IMR-90 (cell line): ENCODE measurements around the gene SEMA4D. TPM values are rescaled to one million over a fixed set of nuclear protein-coding genes. Genes with fewer than 3 reads are reported as not detected.

Experiments used
- ATAC-seq: fragments of 200-7000 bp; cut with Tn5 transposase; 2 replicates; pipeline ENCODE4 v1.9.1; 2020; ENCODE audit warnings: low read depth, mild to moderate bottlenecking, moderate library complexity
- BruUV-seq: library from RNA; stranded (reverse); fragments of 400-500 nt; replicated peaks from 2 replicates; lab custom pipeline; 2021; lab: Mats Ljungman, UMichigan
- CTCF ChIA-PET: fragments of 300-600 bp; formaldehyde crosslinking; extraction: SDS; loops from one replicate; lab custom pipeline; 2021; ENCODE audit warnings: antibody characterized with exemption; lab: Yijun Ruan, JAX
- POLR2A ChIA-PET: fragments of 300-600 bp; sonication (Branson Sonifier 250); formaldehyde crosslinking; loops from one replicate; lab custom pipeline; 2022; ENCODE audit warnings: antibody characterized with exemption; ENCODE audit not compliant: unreplicated experiment; lab: Charles Lee
- DNase-seq: peaks from one replicate; pipeline ENCODE4 v3.0.0; 2013
- H2AFZ ChIP-seq: replicated peaks from 2 replicates; pipeline ENCODE3; 2013; ENCODE audit warnings: low read length, mild to moderate bottlenecking; ENCODE audit not compliant: poor library complexity
- H2AK5ac ChIP-seq: 2 replicates; pipeline ENCODE4 v1.6.1; 2013; ENCODE audit warnings: low read depth, low read length, inconsistent platforms
- H2AK9ac ChIP-seq: replicated peaks from 2 replicates; pipeline ENCODE3; 2013; ENCODE audit warnings: mild to moderate bottlenecking, low read depth, low read length, moderate library complexity; ENCODE audit not compliant: poor library complexity
- H2BK120ac ChIP-seq: 2 replicates; pipeline ENCODE4 v1.6.1; 2013; ENCODE audit warnings: low read depth, low read length, inconsistent platforms
- H2BK15ac ChIP-seq: 3 replicates; pipeline ENCODE4 v1.6.1; 2013; ENCODE audit warnings: low read depth, low read length, inconsistent platforms
- H2BK20ac ChIP-seq: 2 replicates; pipeline ENCODE4 v1.6.1; 2013; ENCODE audit warnings: low read depth, mild to moderate bottlenecking, inconsistent platforms, low read length, moderate library complexity
- H2BK5ac ChIP-seq: 2 replicates; pipeline ENCODE4 v1.6.1; 2013; ENCODE audit warnings: mild to moderate bottlenecking, low read depth, low read length, inconsistent platforms; ENCODE audit not compliant: poor library complexity, severe bottlenecking
- H3K14ac ChIP-seq: replicated peaks from 2 replicates; pipeline ENCODE4 v1.6.1; 2013; ENCODE audit warnings: low read depth, low read length, inconsistent platforms
- H3K18ac ChIP-seq: 2 replicates; pipeline ENCODE4 v1.6.1; 2013; ENCODE audit warnings: low read depth, low read length, control low read depth
- H3K23ac ChIP-seq: 2 replicates; pipeline ENCODE4 v1.6.1; 2013; ENCODE audit warnings: low read depth, low read length, inconsistent platforms
- H3K27ac ChIP-seq: 2 replicates; pipeline ENCODE4 v1.5.1; 2013; ENCODE audit warnings: mild to moderate bottlenecking, control low read depth, low read length; ENCODE audit not compliant: insufficient read depth
- H3K27me3 ChIP-seq: 2 replicates; pipeline ENCODE4 v1.6.1; 2013; ENCODE audit warnings: low read length; ENCODE audit not compliant: control insufficient read depth, insufficient read depth
- H3K36me3 ChIP-seq: 2 replicates; pipeline ENCODE4 v1.6.1; 2013; ENCODE audit warnings: low read length, mixed read lengths; ENCODE audit not compliant: control insufficient read depth, insufficient read depth
- H3K4ac ChIP-seq: 2 replicates; pipeline ENCODE4 v1.6.1; 2013; ENCODE audit warnings: low read depth, low read length, inconsistent platforms
- H3K4me1 ChIP-seq: 2 replicates; pipeline ENCODE4 v1.6.1; 2013; ENCODE audit warnings: low read length, mixed read lengths; ENCODE audit not compliant: control insufficient read depth, insufficient read depth
- H3K4me2 ChIP-seq: 2 replicates; pipeline ENCODE4 v1.6.1; 2013; ENCODE audit warnings: low read depth, mild to moderate bottlenecking, control low read depth, low read length, moderate library complexity
- H3K4me3 ChIP-seq: 2 replicates; pipeline ENCODE4 v1.5.1; 2013; ENCODE audit warnings: low read depth, mild to moderate bottlenecking, control low read depth, low read length, moderate library complexity; ENCODE audit not compliant: insufficient read depth
- H3K56ac ChIP-seq: 2 replicates; pipeline ENCODE4 v1.6.1; 2013; ENCODE audit warnings: low read length, inconsistent platforms; ENCODE audit not compliant: insufficient read depth; ENCODE audit errors: extremely low read depth
- H3K79me1 ChIP-seq, 2 experiments: 2 replicates each; pipeline ENCODE4 v1.6.1; 2013; ENCODE audit warnings: low read length in 2 of 2, inconsistent platforms in 1 of 2, low read depth in 1 of 2
- H3K9ac ChIP-seq: 2 replicates; pipeline ENCODE4 v1.6.1; 2013; ENCODE audit warnings: low read depth, low read length, control low read depth
- H3K9me1 ChIP-seq: 2 replicates; pipeline ENCODE4 v1.6.1; 2013; ENCODE audit warnings: low read length, inconsistent platforms; ENCODE audit not compliant: insufficient read depth
- H3K9me3 ChIP-seq: 2 replicates; pipeline ENCODE4 v1.6.1; 2013; ENCODE audit warnings: low read length; ENCODE audit not compliant: control insufficient read depth, insufficient read depth
- H4K20me1 ChIP-seq: 2 replicates; pipeline ENCODE4 v1.6.1; 2013; ENCODE audit warnings: low read length, inconsistent platforms; ENCODE audit not compliant: insufficient read depth
- H4K5ac ChIP-seq: 2 replicates; pipeline ENCODE4 v1.6.1; 2013; ENCODE audit warnings: mild to moderate bottlenecking, low read depth, low read length, control low read depth
- H4K8ac ChIP-seq, 2 experiments: 2 replicates each; pipeline ENCODE4 v1.6.1; 2013; ENCODE audit warnings: low read depth in 2 of 2, low read length in 2 of 2, control low read depth in 1 of 2, inconsistent platforms in 1 of 2
- H4K91ac ChIP-seq: 2 replicates; pipeline ENCODE4 v1.6.1; 2013; ENCODE audit warnings: low read depth, low read length, inconsistent platforms; ENCODE audit not compliant: insufficient read depth
- BHLHE40 ChIP-seq: fragments of 150-350 bp; IDR thresholded peaks from 2 replicates; pipeline ENCODE4 v1.6.1; 2016; ENCODE audit warnings: mild to moderate bottlenecking, low read depth, low read length
- CEBPB ChIP-seq: IDR thresholded peaks from 2 replicates; pipeline ENCODE4 v1.6.1; 2012; ENCODE audit warnings: low read depth, low read length, improper control_type of control experiment
- CHD1 ChIP-seq: IDR thresholded peaks from 2 replicates; pipeline ENCODE4 v1.6.1; 2012; ENCODE audit warnings: low read depth, low read length, improper control_type of control experiment
- MAFK ChIP-seq: IDR thresholded peaks from 2 replicates; pipeline ENCODE4 v1.6.1; 2012; ENCODE audit warnings: low read depth, low read length, improper control_type of control experiment
- MAZ ChIP-seq: IDR thresholded peaks from 2 replicates; pipeline ENCODE4 v1.6.1; 2012; ENCODE audit warnings: low read depth, mild to moderate bottlenecking, low read length, improper control_type of control experiment, moderate library complexity, borderline replicate concordance
- MXI1 ChIP-seq: IDR thresholded peaks from 2 replicates; pipeline ENCODE4 v1.6.1; 2012; ENCODE audit warnings: low read depth, mild to moderate bottlenecking, low read length, moderate library complexity, borderline replicate concordance
- NFE2L2 ChIP-seq: fragments of 150-350 bp; IDR thresholded peaks from 2 replicates; pipeline ENCODE4 v1.6.1; 2016; ENCODE audit warnings: low read depth, mild to moderate bottlenecking, low read length
- RAD21 ChIP-seq: IDR thresholded peaks from 2 replicates; pipeline ENCODE4 v1.6.1; 2012; ENCODE audit warnings: low read length, improper control_type of control experiment
- RFX5 ChIP-seq: IDR thresholded peaks from 2 replicates; pipeline ENCODE4 v1.8.0; 2012; ENCODE audit warnings: low read depth, mild to moderate bottlenecking, low read length, moderate library complexity
- SMC3 ChIP-seq: fragments of 150-350 bp; IDR thresholded peaks from 2 replicates; pipeline ENCODE4 v1.6.1; 2016; ENCODE audit warnings: low read depth, mild to moderate bottlenecking, antibody characterized with exemption, low read length, moderate library complexity
- WGBS, 2 experiments: methylation state at CpG; one replicate each; pipeline versions ENCODE4 v1.1.5 to v1.1.7; 2013; ENCODE audit warnings: missing lambda C conversion rate in 2 of 2; ENCODE audit not compliant: insufficient read length in 1 of 2; ENCODE audit errors: extremely low coverage in 2 of 2; 5-methylcytosine and 5-hydroxymethylcytosine counted together
- dilution Hi-C: fragments of 300-500 bp; cut with HindIII; formaldehyde crosslinking; loops from one replicate; pipeline ENCODE4 v1.14.3; 2018; ENCODE audit warnings: low sequenced_read_pairs; ENCODE audit not compliant: unreplicated experiment
- in situ Hi-C: fragments of 300-500 bp; cut with MboI; formaldehyde crosslinking; loops from 3 replicates; pipeline ENCODE4 v1.14.3; 2019; ENCODE audit warnings: low sequenced_read_pairs, inconsistent platforms, mixed read lengths
- intact Hi-C: fragments of 100-400 bp; cut with micrococcal nuclease; formaldehyde crosslinking; loops from 2 replicates; pipeline ENCODE4 v1.10.0; 2022
- polyA plus RNA-seq, 3 experiments: library from polyadenylated mRNA; depleted of rRNA; stranded (reverse); fragments of >200 nt; gene quantifications; 2 replicates each; pipeline ENCODE4 v1.2.3, GENCODE V29; 2012; ENCODE audit warnings: low replicate concordance in 1 of 3
- total RNA-seq: library from RNA; depleted of rRNA; stranded (reverse); fragments of >200 nt; gene quantifications from 2 replicates; pipeline ENCODE4 v1.2.3, GENCODE V29; 2012
- TF ChIP-seq, protein P1 (sequence below): fragments of 150-350 bp; IDR thresholded peaks from 2 replicates; pipeline ENCODE4 v1.6.1; 2016; ENCODE audit warnings: low read depth, mild to moderate bottlenecking, low read length, moderate library complexity, borderline replicate concordance
- TF ChIP-seq, protein P2 (sequence below): fragments of 150-350 bp; IDR thresholded peaks from 2 replicates; pipeline ENCODE4 v1.6.1; 2017; ENCODE audit warnings: mild to moderate bottlenecking, antibody characterized with exemption, low read length, low read depth

Gene SEMA4D
- total and polyA plus RNA-seq, 2 of the 4 experiments (the other 2 are of a cell fraction) = 0.90 to 1.5 TPM

DNA sequence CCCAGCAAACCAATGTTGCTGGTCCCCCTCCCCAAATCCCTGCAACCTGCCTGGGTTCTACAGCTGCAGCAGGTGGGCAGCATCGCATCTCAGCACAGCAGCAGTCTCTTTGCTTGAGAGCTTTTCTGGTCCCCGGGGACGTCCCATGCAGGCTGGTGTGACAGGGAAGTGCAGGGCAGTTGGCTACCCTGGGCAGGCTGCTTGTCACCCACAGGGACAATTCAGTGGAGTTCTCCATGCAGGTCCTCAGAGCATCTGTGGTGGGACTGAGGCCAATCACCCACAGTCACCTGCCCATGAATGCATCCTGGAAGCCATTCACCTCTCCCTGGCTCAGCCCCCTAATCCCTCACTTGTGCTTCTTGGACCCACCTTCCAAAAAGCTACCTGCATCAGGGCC, 43.9 kb upstream of the SEMA4D start:
- Histone ChIP-seq H3K36me3 (no peaks in the 10 kb centered on the region), H4K20me1 (no peaks in the 10 kb centered on the region)

More for the DNA sequence above, 43.9 kb upstream of the SEMA4D start:
- CTCF ChIA-PET = no interaction called here
- dilution Hi-C loops = no loop called here
- Histone ChIP-seq H3K9me1 (0 out of 2 replicates have a peak, but pooled peaks cover 3% of the 10 kb centered on the region), H2BK120ac (no peak overlapping the region), H4K8ac (no peak overlapping the region), H3K56ac (no peak overlapping the region), H2AK5ac (no peak overlapping the region), H2BK20ac (no peak overlapping the region), H3K4me3 (no peak overlapping the region), H3K4ac (no peak overlapping the region), H2AFZ (no peak overlapping the region), H4K5ac (no peak overlapping the region), H2BK5ac (no peak overlapping the region), H2AK9ac (no peak overlapping the region), H3K9ac (no peak overlapping the region), H3K27ac (no peak overlapping the region), H3K4me1 (no peaks in the 10 kb centered on the region), H3K27me3 (peaks cover 11% of the 10 kb centered on the region; the same call in 1 of the 2 replicates), H2BK15ac (no peak overlapping the region), H4K91ac (no peak overlapping the region), H3K9me3 (peaks cover 4% of the 10 kb centered on the region), H3K14ac (no peak overlapping the region), H3K4me2 (no peak overlapping the region), H3K23ac (no peak overlapping the region), H3K79me1 (no peaks in the 10 kb centered on the region), H3K18ac (no peak overlapping the region)
- no TSS peak for BruUV-seq
- POLR2A ChIA-PET = no interaction called here
- WGBS, 2 experiments = 57% methylated on average over 3 of the region's 3 CpGs; no CpG with 5 or more reads in 1 of the 2 experiments
- in situ Hi-C loops = no loop called here
- DNase-seq (no peak), ATAC-seq (no peak)
- intact Hi-C loops = no loop called here
- TF ChIP-seq MAFK (no peak), MXI1 (no peak), CEBPB (no peak), MAZ (no peak), CHD1 (no peak), NFE2L2 (no peak), RAD21 (no peak), BHLHE40 (no peak), RFX5 (no peak), SMC3 (no peak)
- TF ChIP-seq, protein P1, sequence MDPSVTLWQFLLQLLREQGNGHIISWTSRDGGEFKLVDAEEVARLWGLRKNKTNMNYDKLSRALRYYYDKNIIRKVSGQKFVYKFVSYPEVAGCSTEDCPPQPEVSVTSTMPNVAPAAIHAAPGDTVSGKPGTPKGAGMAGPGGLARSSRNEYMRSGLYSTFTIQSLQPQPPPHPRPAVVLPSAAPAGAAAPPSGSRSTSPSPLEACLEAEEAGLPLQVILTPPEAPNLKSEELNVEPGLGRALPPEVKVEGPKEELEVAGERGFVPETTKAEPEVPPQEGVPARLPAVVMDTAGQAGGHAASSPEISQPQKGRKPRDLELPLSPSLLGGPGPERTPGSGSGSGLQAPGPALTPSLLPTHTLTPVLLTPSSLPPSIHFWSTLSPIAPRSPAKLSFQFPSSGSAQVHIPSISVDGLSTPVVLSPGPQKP = no peak
- TF ChIP-seq, protein P2, sequence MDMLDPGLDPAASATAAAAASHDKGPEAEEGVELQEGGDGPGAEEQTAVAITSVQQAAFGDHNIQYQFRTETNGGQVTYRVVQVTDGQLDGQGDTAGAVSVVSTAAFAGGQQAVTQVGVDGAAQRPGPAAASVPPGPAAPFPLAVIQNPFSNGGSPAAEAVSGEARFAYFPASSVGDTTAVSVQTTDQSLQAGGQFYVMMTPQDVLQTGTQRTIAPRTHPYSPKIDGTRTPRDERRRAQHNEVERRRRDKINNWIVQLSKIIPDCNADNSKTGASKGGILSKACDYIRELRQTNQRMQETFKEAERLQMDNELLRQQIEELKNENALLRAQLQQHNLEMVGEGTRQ = no peak
